A673 (cell line): ENCODE results near the gene SSBP3. TPM values are rescaled to one million over a fixed set of nuclear protein-coding genes. Genes with fewer than 3 reads are reported as not detected.

Experiments used
- BruUV-seq: library from RNA; stranded (reverse); fragments of 400-500 nt; replicated peaks from 2 replicates; lab custom pipeline; 2021; lab: Mats Ljungman, UMichigan
- CTCF ChIA-PET: fragments of 300-600 bp; sonication (Branson Sonifier 250); formaldehyde crosslinking; loops from one replicate; lab custom pipeline; 2022; ENCODE audit warnings: antibody characterized with exemption; lab: Charles Lee
- POLR2A ChIA-PET: fragments of 300-600 bp; sonication (Branson Sonifier 250); formaldehyde crosslinking; loops from one replicate; lab custom pipeline; 2022; ENCODE audit warnings: antibody characterized with exemption; ENCODE audit not compliant: low non-redundant PET; lab: Charles Lee
- DNase-seq: peaks from one replicate; pipeline ENCODE4 v3.0.0-alpha.2; 2015; ENCODE audit warnings: low spot score
- H3K27ac ChIP-seq: fragments of 200-600 bp; sonication (generic); 2 replicates; pipeline ENCODE4 v1.5.1; 2016; ENCODE audit warnings: mixed run types, low read depth, mild to moderate bottlenecking, mixed read lengths, antibody characterized with exemption, low read length; ENCODE audit not compliant: poor library complexity, severe bottlenecking
- H3K27me3 ChIP-seq: fragments of 200-600 bp; sonication (generic); replicated peaks from 2 replicates; pipeline ENCODE4 v1.6.1; 2017; ENCODE audit warnings: mixed run types, low read depth, mild to moderate bottlenecking, mixed read lengths, antibody characterized with exemption, low read length; ENCODE audit not compliant: insufficient read depth, poor library complexity
- H3K36me3 ChIP-seq: fragments of 200-600 bp; sonication (generic); 2 replicates; pipeline ENCODE4 v1.6.1; 2016; ENCODE audit warnings: mixed run types, mild to moderate bottlenecking, mixed read lengths, antibody characterized with exemption, low read length; ENCODE audit not compliant: insufficient read depth, poor library complexity, severe bottlenecking
- H3K4me1 ChIP-seq: fragments of 200-600 bp; sonication (generic); 2 replicates; pipeline ENCODE4 v1.6.1; 2017; ENCODE audit warnings: mixed run types, mild to moderate bottlenecking, mixed read lengths, antibody characterized with exemption, low read length; ENCODE audit not compliant: insufficient read depth, poor library complexity, severe bottlenecking
- H3K4me3 ChIP-seq: fragments of 200-600 bp; sonication (generic); 2 replicates; pipeline ENCODE4 v1.5.1; 2016; ENCODE audit warnings: low read depth, mixed run types, mild to moderate bottlenecking, mixed read lengths, low read length; ENCODE audit not compliant: poor library complexity, severe bottlenecking
- H3K9me3 ChIP-seq: fragments of 200-600 bp; sonication (generic); 2 replicates; pipeline ENCODE4 v1.6.1; 2016; ENCODE audit warnings: mixed run types, low read depth, mild to moderate bottlenecking, mixed read lengths, antibody characterized with exemption, low read length; ENCODE audit not compliant: poor library complexity, severe bottlenecking
- EZH2 ChIP-seq: fragments of 200-600 bp; sonication (generic); IDR thresholded peaks from 2 replicates; pipeline ENCODE4 v1.6.1; 2017; ENCODE audit warnings: borderline replicate concordance, low read depth, mild to moderate bottlenecking, mixed read lengths, antibody characterized with exemption, low read length; ENCODE audit not compliant: poor library complexity, severe bottlenecking
- intact Hi-C: fragments of 100-400 bp; cut with micrococcal nuclease; formaldehyde crosslinking; loops from one replicate; pipeline ENCODE4 v1.10.0; 2022; ENCODE audit not compliant: unreplicated experiment
- total RNA-seq: library from RNA; stranded (reverse); gene quantifications from 2 replicates; pipeline ENCODE4 v1.2.3, GENCODE V29; 2021
- TF ChIP-seq, protein P1 (sequence below): fragments of 300-800, 200-600 bp; sonication (generic); conservative IDR thresholded peaks from 2 replicates; pipeline ENCODE4 v1.5.1; 2017; ENCODE audit warnings: low read depth, mild to moderate bottlenecking, antibody characterized with exemption, low read length, moderate library complexity, mixed read lengths

Gene SSBP3
- total RNA-seq, 1 experiment from 2014 or later, result 43.0 TPM

DNA sequence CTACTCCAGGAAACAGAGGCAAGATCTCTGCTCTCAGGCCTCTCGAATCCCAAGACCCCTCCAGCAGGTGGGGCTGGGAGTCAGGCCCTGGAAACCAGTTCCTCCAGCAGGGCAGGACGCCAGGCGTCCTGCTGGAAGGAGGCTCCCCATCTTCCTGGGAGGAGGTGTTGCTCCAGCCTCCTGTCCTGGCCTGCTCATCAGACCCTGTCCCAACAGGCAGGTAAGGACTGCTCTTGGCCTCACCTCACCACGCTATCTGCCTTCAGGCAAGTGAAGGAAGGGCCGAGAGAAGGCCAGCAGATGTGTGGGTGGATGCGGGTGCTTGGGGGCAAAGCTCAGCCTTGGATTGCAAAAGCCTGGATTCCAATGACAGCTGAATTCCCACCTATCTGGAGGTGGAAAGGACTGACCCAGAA lies 82.9 kb downstream of the SSBP3 start:
- ChIA-PET POLR2A (no interaction called here), CTCF (interaction anchor here (0.6 kb wide), 1 partner anchor 63 kb away, joined by 5 read pairs; no protein-coding TSS in a partner anchor)
- TF ChIP-seq, protein P1, sequence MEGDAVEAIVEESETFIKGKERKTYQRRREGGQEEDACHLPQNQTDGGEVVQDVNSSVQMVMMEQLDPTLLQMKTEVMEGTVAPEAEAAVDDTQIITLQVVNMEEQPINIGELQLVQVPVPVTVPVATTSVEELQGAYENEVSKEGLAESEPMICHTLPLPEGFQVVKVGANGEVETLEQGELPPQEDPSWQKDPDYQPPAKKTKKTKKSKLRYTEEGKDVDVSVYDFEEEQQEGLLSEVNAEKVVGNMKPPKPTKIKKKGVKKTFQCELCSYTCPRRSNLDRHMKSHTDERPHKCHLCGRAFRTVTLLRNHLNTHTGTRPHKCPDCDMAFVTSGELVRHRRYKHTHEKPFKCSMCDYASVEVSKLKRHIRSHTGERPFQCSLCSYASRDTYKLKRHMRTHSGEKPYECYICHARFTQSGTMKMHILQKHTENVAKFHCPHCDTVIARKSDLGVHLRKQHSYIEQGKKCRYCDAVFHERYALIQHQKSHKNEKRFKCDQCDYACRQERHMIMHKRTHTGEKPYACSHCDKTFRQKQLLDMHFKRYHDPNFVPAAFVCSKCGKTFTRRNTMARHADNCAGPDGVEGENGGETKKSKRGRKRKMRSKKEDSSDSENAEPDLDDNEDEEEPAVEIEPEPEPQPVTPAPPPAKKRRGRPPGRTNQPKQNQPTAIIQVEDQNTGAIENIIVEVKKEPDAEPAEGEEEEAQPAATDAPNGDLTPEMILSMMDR, result no peak
- no peak for TF ChIP-seq EZH2
- no peak for DNase-seq
- no peaks in the 10 kb centered on the region for H3K36me3 ChIP-seq
- no peak overlapping the region for H3K27ac ChIP-seq
- BruUV-seq, result no TSS peak
- no peaks in the 10 kb centered on the region for H3K27me3 ChIP-seq
- intact Hi-C loops, result no loop called here
- H3K9me3 ChIP-seq, result no peaks in the 10 kb centered on the region
- H3K4me3 ChIP-seq, result no peak overlapping the region
- H3K4me1 ChIP-seq, result peaks cover 29% of the 10 kb centered on the region

DNA sequence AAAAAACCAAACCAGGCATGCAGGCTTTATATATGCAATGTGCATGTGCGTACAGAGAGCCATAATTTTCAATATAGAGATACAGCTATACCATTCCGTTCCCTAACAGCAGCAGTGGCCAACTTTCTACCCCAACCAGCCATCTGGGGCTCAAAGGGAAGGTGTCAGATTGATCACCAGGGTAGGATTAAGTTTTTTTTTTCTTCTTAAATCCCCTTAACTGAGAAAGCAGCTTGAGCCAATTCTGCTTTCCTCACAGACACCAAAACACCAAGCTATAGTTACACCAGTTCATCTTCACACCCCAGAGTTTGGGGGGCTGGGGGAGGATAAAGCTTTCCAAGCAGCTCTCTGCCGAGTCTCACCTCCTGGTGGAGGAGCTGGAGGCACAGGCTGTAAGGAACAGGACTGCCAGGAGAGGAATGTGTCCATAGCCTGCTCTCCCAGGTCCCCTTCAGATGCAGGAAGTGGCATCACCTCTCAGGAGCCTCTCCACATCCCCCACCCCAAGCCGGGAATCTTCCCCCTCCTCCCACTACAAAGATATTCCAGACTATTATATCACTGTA lies 87.9 kb downstream of the SSBP3 start:
- no peaks in the 10 kb centered on the region for H3K36me3 ChIP-seq
- H3K9me3 ChIP-seq, result no peaks in the 10 kb centered on the region
- no peak overlapping the region for H3K27ac ChIP-seq
- no peak for DNase-seq
- H3K4me1 ChIP-seq, result no peaks in the 10 kb centered on the region
- intact Hi-C loops, result no loop called here
- ChIA-PET CTCF (no interaction called here), POLR2A (no interaction called here)
- TF ChIP-seq, protein P1, result no peak
- TF ChIP-seq EZH2, result no peak
- H3K4me3 ChIP-seq, result no peak overlapping the region
- no TSS peak for BruUV-seq
- no peaks in the 10 kb centered on the region for H3K27me3 ChIP-seq

DNA sequence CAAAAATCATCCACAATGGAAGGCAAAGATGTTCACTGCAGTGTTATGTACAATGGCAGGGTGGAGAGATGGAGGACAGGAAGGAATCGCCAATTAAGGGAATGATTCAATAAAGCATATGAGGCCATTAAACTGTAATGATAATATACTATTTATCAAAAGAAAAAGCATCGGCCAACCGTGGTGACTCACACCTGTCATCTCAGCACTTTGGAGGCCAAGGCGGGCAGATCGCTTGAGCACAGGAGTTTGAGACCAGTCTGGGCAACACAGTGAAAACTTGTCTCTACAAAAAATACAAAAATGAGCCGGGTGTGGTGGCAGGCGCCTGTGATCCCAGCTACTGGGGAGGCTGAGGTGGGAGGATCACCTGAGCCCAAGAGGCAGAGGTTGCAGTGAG lies 89.1 kb downstream of the SSBP3 start:
- no TSS peak for BruUV-seq
- intact Hi-C loops, result no loop called here
- CTCF ChIA-PET, result no interaction called here

More for the DNA sequence above, 89.1 kb downstream of the SSBP3 start:
- no peak for DNase-seq
- TF ChIP-seq, protein P1, result no peak
- no peak for TF ChIP-seq EZH2
- no peaks in the 10 kb centered on the region for H3K4me1 ChIP-seq
- H3K27ac ChIP-seq, result no peak overlapping the region
- no peaks in the 10 kb centered on the region for H3K9me3 ChIP-seq
- no peak overlapping the region for H3K4me3 ChIP-seq
- POLR2A ChIA-PET, result no interaction called here
- no peaks in the 10 kb centered on the region for H3K36me3 ChIP-seq
- no peaks in the 10 kb centered on the region for H3K27me3 ChIP-seq
